ENCODE data around the gene NSD2.

NSD2 gene

GRCh38 chr4:1987721-1988326, 116.6 kb downstream of the NSD2 start:
- TF ChIP-seq ZFX (IDR thresholded peaks at IDR 0.05; ENCODE audit: borderline replicate concordance) (no peak), CTCF (IDR thresholded peaks at IDR 0.05) (no peak)
- no peak overlapping the region for H3K27ac ChIP-seq

- no peak overlapping the region for H3K27ac ChIP-seq
- TF ChIP-seq CTCF (IDR thresholded peaks at IDR 0.05) (no peak), ZFX (IDR thresholded peaks at IDR 0.05; ENCODE audit: borderline replicate concordance) (no peak)
Observed at GRCh38 chr4:1988327-1988724, 117.1 kb downstream of the NSD2 start.

GRCh38 chr4:1989533-1990347, 118.5 kb downstream of the NSD2 start:
- H3K27ac ChIP-seq, result no peak overlapping the region
- TF ChIP-seq CTCF (IDR thresholded peaks at IDR 0.05) (no peak), ZFX (IDR thresholded peaks at IDR 0.05; ENCODE audit: borderline replicate concordance) (no peak)

GRCh38 chr4:1990348-1990645, 119.1 kb downstream of the NSD2 start:
- no peak overlapping the region for H3K27ac ChIP-seq
- TF ChIP-seq ZFX (IDR thresholded peaks at IDR 0.05; ENCODE audit: borderline replicate concordance), result no peak
- no peak for TF ChIP-seq CTCF (IDR thresholded peaks at IDR 0.05)

- H3K27ac ChIP-seq, result no peak overlapping the region
- TF ChIP-seq CTCF (IDR thresholded peaks at IDR 0.05) (no peak), ZFX (IDR thresholded peaks at IDR 0.05; ENCODE audit: borderline replicate concordance) (no peak)
Observed at GRCh38 chr4:1990676-1991075, 119.5 kb downstream of the NSD2 start.

GRCh38 chr4:1991087-1991486, 119.9 kb downstream of the NSD2 start:
- TF ChIP-seq ZFX (IDR thresholded peaks at IDR 0.05; ENCODE audit: borderline replicate concordance) (no peak), CTCF (IDR thresholded peaks at IDR 0.05) (no peak)

More at GRCh38 chr4:1991087-1991486, 119.9 kb downstream of the NSD2 start:
- H3K27ac ChIP-seq, result no peak overlapping the region
